Smooth muscle cell of trachea (primary cell): ENCODE data around the gene C2CD2. TPM values are rescaled to one million over a fixed set of nuclear protein-coding genes. Genes with fewer than 3 reads are reported as not detected.

Experiments
- total RNA-seq: library from RNA; depleted of rRNA; stranded (reverse); fragments of >200 nt; gene quantifications from 2 replicates; pipeline ENCODE4 v1.2.1, GENCODE V29; 2014

C2CD2 gene
- 16.3 and 25.8 TPM in 2 replicates for total RNA-seq

DNA sequence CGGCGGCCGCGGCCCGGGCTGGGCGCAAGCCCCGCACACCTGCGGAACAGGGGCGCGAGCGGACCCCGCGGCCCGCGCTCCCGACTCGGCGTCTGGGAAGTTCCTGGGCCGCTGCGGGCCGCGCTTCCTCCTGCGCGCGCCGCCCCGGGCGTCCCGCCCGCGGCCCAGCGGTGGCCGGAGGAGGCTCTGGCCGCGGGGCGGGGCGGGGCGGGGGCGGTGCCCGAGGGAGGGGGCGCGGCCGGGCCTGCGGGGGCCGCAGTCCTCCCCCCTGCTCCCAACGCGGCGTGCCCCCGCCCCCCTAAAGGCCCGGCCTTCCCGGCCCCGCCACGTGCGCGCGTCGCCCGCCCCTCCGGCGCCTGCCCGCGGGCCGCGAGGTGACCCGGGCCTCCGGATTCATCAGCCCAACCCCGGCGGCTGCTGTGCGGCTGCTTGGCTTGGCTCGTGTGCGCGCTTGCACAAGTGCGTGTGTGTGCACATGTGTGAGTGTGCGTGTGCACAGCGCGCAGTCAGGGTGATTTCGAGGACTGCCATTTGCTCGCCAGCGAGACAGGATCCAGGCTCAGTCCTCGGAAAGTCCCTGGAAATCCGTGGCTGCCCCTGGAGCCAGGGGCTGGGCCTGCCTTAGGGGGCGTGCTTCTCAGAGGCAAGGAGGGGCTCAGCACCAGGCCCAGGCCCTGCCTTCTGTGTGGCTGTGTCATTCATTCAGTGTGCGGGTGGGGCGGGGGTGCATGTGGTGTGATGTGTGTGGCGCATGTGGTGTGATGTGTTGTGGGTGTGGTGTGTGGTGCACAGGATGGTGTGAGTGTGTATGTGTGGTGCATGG lies at the start of gene C2CD2:
TSS of gene C2CD2 (minus strand) at position 188 of the 823 bp plus-strand sequence. CDS start 370 bp downstream, outside the sequence.

DNA sequence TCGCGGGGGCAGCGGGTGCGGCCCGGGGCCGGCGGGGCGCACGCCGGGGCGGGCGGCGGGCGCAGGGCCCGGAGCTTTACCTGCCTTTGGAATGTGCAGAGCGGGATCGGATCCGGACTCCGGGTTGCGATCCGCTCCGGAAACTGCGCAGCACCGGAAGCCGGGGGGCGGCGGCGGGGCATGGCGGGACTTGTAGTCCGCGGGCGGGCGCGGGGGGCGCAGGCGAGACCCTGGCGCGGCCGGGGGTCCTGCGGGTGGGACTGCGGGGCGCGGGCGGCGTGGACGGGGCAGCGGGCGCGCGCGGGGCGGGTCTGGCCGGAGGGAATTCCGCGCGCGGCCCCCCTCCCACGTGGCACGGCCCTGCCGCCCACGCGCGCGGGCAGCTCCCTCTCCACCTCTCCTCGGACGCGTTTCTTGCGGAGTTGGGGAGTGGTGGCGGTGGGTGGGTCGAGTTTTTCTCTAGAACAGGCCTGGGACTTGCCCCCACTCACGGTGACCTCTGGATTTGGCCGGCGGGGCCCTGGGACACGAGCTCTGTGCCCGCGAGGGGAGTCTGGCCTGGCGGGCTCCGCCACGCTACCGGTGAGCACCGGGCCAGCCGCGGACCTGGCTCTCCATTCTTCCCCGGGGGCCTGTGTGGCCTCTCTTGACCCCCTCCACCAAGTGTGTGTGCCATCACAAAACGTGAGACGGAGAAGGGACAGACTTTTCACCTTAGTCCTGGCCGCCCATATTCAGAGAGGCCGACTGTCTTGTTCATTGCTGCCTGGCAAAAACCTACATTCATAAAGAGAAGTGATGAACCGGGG lies 74.4 kb downstream of the C2CD2 start, which contains the start of gene PRDM15:
TSS of gene PRDM15 (minus strand) at position 155 of the 809 bp plus-strand sequence. CDS start 18,981 bp downstream, outside the sequence.

Other genes starting within 250 kb of the C2CD2 start
- gene RIPK4, start 187.0 kb downstream of the C2CD2 start, total RNA-seq, result 0.15 TPM in 1 of 2 replicates, not detected in the other
- gene PRDM15, start 74.7 kb downstream of the C2CD2 start, total RNA-seq, result 4.7 and 4.8 TPM in 2 replicates
- 6.9 and 7.0 TPM in 2 replicates for gene ZBTB21, start 56.3 kb upstream of the C2CD2 start, total RNA-seq
- not detected in 2 replicates for gene UMODL1, start 117.3 kb upstream of the C2CD2 start, total RNA-seq